ENCODE results near the gene CLCF1. TPM values are rescaled to one million over a fixed set of nuclear protein-coding genes. Genes with fewer than 3 reads are reported as not detected.

Gene CLCF1
- total and polyA plus RNA-seq, 8 donors = 7.3 to 15.3 (median 11.9) TPM

DNA sequence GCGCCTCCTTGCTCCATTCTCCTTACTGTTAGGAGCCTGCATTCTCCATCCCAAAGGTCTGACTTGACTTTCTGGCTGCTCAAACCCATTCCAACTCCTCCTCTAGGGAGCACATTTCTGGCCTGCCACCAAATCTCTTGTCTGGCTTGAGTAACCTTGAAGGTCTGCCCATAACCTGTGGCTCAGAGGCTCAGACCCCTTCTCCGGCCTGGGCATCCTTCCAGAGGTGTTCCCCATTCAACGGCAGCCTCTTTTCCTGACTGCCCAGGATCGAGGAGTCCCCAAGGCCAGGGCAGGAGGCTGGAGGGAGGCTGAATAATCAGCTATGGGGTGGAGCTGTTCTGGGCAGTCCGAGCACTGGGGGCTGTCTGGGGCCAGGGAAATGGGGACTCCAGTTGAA lies 20.6 kb upstream of the CLCF1 start:
- ATAC-seq (no peak), DNase-seq (peak in 1 of 4 donors; percentile 39)
- TF ChIP-seq CTCF (IDR thresholded peaks at IDR 0.05) = no peak
- Histone ChIP-seq H3K4me1 (peaks cover 5 to 48% of the 10 kb centered on the region in 2 donors), H3K9me3 (no peaks in the 10 kb centered on the region), H3K4me3 (no peak overlapping the region), H3K36me3 (peaks cover 0 to 56% of the 10 kb centered on the region in 2 donors), H3K27ac (no peak overlapping the region), H3K27me3 (no peaks in the 10 kb centered on the region)
- intact Hi-C loops (cut with DNase I) = loop anchor here in 1 of 2 donors (5.0 kb wide), 1 partner anchor 113 kb away; the partner anchor contains the start of genes CDK2AP2 and PITPNM1

DNA sequence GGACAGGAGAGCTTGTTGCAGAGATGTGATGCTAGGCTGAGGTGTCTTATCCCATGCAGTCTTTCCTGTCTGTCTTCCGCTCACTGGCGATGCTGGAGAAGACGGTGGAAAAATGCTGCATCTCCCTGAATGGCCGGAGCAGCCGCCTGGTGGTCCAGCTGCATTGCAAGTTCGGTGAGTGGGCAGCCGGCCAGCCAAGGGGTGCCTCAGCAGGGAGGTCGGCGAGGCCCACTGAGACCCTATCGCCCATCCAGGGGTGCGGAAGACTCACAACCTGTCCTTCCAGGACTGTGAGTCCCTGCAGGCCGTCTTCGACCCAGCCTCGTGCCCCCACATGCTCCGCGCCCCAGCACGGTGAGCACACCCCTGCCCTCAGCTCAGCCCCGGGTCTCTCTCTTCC lies 20.0 kb upstream of the CLCF1 start:
- Histone ChIP-seq H3K27me3 (no peaks in the 10 kb centered on the region), H3K4me1 (peaks cover 5 to 42% of the 10 kb centered on the region in 2 donors), H3K36me3 (peaks cover 0 to 50% of the 10 kb centered on the region in 2 donors), H3K9me3 (no peaks in the 10 kb centered on the region), H3K4me3 (no peak overlapping the region), H3K27ac (no peak overlapping the region)
- DNase-seq (peak in 1 of 4 donors; percentile 80), ATAC-seq (no peak)
- no peak for TF ChIP-seq CTCF (IDR thresholded peaks at IDR 0.05)
- intact Hi-C loops (cut with DNase I) = loop anchor here in 1 of 2 donors (5.0 kb wide), 1 partner anchor 114 kb away; the partner anchor contains the start of genes CDK2AP2 and PITPNM1

- Histone ChIP-seq H3K27me3 (no peaks in the 10 kb centered on the region), H3K4me3 (peak overlapping the region; percentile 81 to 89), H3K27ac (peak overlapping the region; percentile 40 to 85), H3K4me1 (peaks cover 5 to 30% of the 10 kb centered on the region in 2 donors), H3K36me3 (peaks cover 0 to 38% of the 10 kb centered on the region in 2 donors), H3K9me3 (no peaks in the 10 kb centered on the region)
- DNase-seq = peak in 1 of 4 donors; percentile 61
- peak; percentile 1 for ATAC-seq
- TF ChIP-seq CTCF (IDR thresholded peaks at IDR 0.05) = no peak
- intact Hi-C loops (cut with DNase I) = loop anchor here in 1 of 2 donors (5.0 kb wide), 1 partner anchor 115 kb away; the partner anchor contains the start of genes CDK2AP2 and PITPNM1
Observed at GRCh38 chr11:67392183-67392715, 18.9 kb upstream of the CLCF1 start.

- intact Hi-C loops (cut with DNase I) = loop anchor here in 1 of 2 donors (5.0 kb wide), 1 partner anchor 116 kb away; the partner anchor contains the start of genes CDK2AP2 and PITPNM1
- Histone ChIP-seq H3K9me3 (no peaks in the 10 kb centered on the region), H3K4me3 (peak within 1 kb of the TSS; percentile 81 to 89), H3K36me3 (peaks cover 0 to 31% of the 10 kb centered on the region in 2 donors), H3K27me3 (no peaks in the 10 kb centered on the region), H3K27ac (peak within 1 kb of the TSS; percentile 49 to 85), H3K4me1 (peaks cover 5 to 26% of the 10 kb centered on the region in 2 donors)
- TF ChIP-seq CTCF (IDR thresholded peaks at IDR 0.05) = no peak
- ATAC-seq (peak; percentile 91), DNase-seq (peak; percentile 92 to 98 (median 96))
Observed at GRCh38 chr11:67391304-67392182, 18.1 kb upstream of the CLCF1 start, which contains the start of gene RAD9A. Gene RAD9A, plus strand, starts transcription at chr11:67391986. Its CDS starts 59 bp downstream, at chr11:67392045.
